GM12801 (cell line): ENCODE results near the gene WDR64.

ENCODE experiments used
- TF ChIP-seq, protein P1 (sequence below): IDR thresholded peaks from one replicate; pipeline ENCODE4 v1.5.1; 2011; ENCODE audit warnings: control low read depth; ENCODE audit not compliant: insufficient read length; ENCODE audit errors: extremely low read depth

Gene WDR64

DNA sequence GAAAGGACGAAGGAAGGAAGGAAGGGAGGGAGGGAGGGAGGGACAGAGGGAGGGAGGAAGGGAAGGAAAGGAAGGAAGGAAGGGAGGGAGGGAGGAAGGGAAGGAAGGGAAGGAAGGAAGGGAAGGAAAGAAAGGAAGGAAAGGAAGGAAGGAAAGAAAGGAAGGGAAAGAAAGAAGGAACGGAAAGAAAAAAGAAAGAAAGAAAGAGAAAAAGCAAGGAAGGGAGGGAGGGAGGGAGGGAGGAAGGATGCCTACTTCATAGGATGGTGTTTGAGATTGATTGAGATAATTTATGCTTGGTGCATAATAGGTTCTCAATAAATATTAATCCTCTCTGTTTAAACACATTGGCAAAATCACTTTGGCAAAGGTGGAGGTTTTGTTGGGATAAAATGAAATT lies 61.2 kb downstream of the WDR64 start:
- TF ChIP-seq, protein P1, sequence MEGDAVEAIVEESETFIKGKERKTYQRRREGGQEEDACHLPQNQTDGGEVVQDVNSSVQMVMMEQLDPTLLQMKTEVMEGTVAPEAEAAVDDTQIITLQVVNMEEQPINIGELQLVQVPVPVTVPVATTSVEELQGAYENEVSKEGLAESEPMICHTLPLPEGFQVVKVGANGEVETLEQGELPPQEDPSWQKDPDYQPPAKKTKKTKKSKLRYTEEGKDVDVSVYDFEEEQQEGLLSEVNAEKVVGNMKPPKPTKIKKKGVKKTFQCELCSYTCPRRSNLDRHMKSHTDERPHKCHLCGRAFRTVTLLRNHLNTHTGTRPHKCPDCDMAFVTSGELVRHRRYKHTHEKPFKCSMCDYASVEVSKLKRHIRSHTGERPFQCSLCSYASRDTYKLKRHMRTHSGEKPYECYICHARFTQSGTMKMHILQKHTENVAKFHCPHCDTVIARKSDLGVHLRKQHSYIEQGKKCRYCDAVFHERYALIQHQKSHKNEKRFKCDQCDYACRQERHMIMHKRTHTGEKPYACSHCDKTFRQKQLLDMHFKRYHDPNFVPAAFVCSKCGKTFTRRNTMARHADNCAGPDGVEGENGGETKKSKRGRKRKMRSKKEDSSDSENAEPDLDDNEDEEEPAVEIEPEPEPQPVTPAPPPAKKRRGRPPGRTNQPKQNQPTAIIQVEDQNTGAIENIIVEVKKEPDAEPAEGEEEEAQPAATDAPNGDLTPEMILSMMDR = no peak

DNA sequence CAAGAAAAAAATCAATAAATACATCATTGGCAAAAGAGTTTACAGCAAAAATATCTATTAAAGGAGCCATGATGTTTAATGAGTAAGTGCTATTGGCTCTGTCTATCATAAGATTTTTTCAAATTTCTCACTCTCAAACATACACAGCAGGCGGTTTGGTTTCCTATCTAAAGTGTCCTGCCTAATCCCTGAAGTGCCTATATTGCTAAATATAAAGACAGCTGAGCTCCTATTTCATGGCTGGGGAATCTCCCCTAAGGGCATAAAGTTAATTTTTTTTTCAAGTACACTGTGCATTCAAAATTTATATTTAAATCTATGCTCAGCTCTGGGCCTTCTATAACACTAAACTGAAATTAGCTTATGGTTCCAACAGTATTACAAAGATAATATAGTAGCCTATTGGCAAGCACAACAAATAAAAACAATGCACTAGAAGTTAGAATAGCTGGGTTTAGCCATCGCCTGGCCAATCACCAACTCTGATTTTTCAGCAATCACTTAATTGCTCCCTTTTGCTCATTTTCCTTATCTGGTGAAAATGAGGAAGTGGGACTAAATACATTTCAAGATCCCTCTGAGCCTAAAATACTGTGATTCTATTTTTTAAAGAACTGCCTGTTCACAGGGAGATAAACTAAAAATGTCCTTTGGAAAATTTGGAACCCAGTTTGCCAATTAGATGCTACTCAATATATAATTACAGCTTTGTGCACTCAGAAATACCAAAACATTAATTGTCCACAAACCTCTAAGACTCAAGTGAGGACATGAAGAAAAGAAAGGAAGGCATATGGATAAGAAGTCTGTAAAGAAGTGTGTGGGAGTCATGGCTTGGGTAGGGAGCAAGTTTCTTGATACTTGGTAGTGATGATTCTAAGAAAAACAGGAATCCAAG lies 62.5 kb downstream of the WDR64 start:
- TF ChIP-seq, protein P1 = no peak

DNA sequence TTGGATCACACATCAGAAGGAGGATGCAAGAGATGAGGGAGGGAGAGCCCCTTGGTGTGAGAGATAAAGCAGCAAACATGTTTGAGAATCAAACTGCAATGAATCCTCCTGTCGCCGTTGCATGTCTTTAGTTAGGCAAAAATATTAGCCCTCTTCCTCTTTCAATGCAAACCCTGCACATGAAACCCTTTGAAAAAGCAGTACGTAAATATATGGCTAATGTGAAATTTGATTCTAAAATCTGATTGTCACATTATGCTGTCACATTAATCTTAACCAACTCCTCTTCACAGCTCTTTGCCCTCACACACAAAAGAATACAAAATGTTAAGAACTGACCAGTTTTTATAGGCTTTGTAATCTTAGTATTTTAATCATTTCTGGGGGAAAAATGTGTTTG lies 63.4 kb downstream of the WDR64 start:
- TF ChIP-seq, protein P1 = no peak

DNA sequence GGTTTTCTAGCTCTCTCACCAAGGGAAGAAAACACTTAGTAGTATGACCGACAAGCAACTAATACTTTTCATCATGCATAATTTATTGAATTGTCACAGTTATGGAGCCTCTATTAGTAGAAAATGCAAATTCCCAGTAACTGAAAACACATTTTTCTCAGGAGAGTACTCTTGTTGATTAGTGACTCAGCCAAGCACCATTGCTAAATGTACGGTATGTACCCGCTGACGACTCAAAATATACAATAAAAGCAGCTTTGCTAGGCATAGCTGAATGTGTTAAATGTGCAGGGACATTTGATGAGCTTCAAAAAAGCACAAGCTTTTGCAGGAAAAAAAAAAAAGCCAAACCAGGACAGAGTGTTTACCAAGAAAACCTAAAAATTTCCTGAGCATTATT lies 63.9 kb downstream of the WDR64 start:
- TF ChIP-seq, protein P1 = no peak

DNA sequence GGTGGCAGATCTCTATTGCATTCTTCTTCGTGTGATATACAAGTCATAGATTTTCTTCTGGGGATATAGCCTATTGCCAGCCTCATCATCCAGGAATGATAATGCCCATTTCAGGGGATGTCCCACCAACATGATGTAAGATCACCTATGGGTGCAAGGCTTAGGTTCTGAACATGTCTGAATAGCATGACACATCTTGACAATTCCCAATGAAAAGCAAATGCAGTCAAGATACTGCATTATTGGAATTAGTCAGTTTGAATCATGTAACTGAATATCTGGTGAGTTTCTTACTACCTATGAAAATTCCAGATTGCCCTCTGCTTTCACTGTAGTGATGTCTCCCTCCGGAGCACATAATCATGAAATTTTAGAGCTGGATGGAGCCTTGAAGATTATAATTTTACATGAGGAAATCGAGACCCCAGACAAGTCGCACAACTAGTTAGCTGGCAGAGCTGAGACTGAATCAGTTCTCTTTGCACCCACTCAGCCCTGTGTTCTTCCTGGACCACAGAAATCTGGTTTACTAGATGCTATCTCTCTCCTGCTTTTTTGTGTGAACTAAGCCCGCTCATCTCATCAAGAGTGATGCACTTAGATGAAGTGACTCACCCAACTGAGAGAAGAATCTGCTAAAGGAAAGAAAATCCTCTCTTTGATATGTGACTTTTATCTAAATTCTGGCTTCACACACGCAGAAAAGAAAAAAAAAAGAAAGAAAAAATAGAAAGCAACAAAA lies 65.0 kb downstream of the WDR64 start:
- TF ChIP-seq, protein P1 = no peak

DNA sequence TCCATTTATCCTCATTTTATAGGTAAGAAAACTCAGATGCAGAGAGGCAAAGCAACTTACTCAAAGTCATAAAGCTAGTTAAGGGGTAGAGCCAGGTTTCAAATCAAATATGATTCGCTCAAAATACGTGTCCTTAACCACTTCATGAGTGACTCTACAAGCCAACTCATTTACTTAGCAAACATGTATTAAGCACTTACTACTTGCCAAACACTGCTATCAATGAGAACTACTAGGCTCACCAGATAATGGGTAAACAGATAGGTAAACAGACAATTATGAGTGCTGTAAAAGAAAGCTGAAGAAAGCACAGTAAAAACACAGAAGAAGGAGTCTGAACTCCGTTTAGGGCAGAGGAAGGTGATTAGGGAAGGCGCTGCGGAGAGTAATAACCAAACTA lies 65.9 kb downstream of the WDR64 start:
- TF ChIP-seq, protein P1 = no peak

DNA sequence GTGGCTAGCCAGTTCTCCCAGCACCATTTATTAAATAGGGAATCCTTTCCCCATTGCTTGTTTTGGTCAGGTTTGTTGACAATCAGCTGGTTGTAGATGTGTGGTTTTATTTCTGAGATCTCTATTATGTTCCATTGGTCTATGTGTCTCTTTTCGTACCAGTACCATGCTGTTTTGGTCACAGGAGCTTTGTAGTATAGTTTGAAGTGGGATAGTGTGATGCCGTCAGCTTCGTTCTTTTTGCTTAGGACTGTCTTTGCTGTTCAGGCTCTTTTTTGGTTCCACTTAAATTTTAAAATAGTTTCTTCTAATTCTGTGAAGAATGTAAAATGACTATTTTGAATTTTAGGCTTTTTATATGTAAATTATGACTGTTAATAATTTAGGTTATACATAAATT lies 68.9 kb downstream of the WDR64 start:
- TF ChIP-seq, protein P1 = no peak
